Measurements from ENCODE around the gene HPCAL4. TPM values are rescaled to one million over a fixed set of nuclear protein-coding genes. Genes with fewer than 3 reads are reported as not detected.

Gene HPCAL4
- total RNA-seq, 1 donor from 2014 or later = 0.49 TPM

- intact Hi-C loops (cut with DNase I) = no loop called here
- H3K27me3 ChIP-seq = no peaks in the 10 kb centered on the region
- TF ChIP-seq POLR2A (IDR thresholded peaks at IDR 0.05) = no peak
- TF ChIP-seq, protein P1, sequence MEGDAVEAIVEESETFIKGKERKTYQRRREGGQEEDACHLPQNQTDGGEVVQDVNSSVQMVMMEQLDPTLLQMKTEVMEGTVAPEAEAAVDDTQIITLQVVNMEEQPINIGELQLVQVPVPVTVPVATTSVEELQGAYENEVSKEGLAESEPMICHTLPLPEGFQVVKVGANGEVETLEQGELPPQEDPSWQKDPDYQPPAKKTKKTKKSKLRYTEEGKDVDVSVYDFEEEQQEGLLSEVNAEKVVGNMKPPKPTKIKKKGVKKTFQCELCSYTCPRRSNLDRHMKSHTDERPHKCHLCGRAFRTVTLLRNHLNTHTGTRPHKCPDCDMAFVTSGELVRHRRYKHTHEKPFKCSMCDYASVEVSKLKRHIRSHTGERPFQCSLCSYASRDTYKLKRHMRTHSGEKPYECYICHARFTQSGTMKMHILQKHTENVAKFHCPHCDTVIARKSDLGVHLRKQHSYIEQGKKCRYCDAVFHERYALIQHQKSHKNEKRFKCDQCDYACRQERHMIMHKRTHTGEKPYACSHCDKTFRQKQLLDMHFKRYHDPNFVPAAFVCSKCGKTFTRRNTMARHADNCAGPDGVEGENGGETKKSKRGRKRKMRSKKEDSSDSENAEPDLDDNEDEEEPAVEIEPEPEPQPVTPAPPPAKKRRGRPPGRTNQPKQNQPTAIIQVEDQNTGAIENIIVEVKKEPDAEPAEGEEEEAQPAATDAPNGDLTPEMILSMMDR (IDR thresholded peaks at IDR 0.05) = peak; percentile 23 to 53 (median 49)
- no peaks in the 10 kb centered on the region for H3K4me1 ChIP-seq
- H3K4me3 ChIP-seq = no peak overlapping the region
- H3K9me3 ChIP-seq = no peaks in the 10 kb centered on the region
- no peak for DNase-seq (ENCODE audit: extremely low spot score in 2 of 2)
- no peak overlapping the region for H3K27ac ChIP-seq
- H3K36me3 ChIP-seq = no peaks in the 10 kb centered on the region
These were observed 33.2 kb downstream of the HPCAL4 start for GRCh38 chr1:39657923-39658485.

DNA sequence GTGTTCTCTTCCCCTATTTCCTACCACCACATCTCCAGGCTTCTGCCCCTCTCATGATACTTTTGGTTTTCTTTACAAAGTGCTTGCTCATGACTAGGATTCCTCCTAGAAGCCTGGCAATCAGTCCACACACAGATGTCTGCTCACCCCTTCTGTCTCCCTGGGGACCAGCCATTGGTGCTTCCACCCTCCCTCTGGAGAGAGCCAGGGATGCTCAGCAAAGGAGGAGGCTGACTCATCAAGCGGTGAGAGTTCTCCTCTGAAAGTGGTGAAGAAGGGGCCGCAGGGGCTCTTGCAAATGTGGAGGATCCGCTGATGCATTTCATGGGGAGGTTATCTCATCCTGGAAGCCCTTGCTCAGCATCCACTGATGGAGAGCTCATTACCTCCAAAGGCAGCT, 33.8 kb downstream of the HPCAL4 start:
- no peaks in the 10 kb centered on the region for H3K36me3 ChIP-seq
- H3K27me3 ChIP-seq = no peaks in the 10 kb centered on the region
- H3K9me3 ChIP-seq = no peaks in the 10 kb centered on the region
- H3K4me1 ChIP-seq = no peaks in the 10 kb centered on the region
- no peak overlapping the region for H3K4me3 ChIP-seq
- TF ChIP-seq, protein P1 (IDR thresholded peaks at IDR 0.05) = no peak
- TF ChIP-seq POLR2AphosphoS5 (IDR thresholded peaks at IDR 0.05; ENCODE audit: insufficient read depth in 1 of 2, low read depth in 1 of 2) (no peak), POLR2A (IDR thresholded peaks at IDR 0.05) (no peak)
- no peak overlapping the region for H3K27ac ChIP-seq
- DNase-seq (ENCODE audit: extremely low spot score in 2 of 2) = no peak
- intact Hi-C loops (cut with DNase I) = no loop called here

GRCh38 chr1:39656391-39656790, 34.8 kb downstream of the HPCAL4 start:
- H3K9me3 ChIP-seq = no peaks in the 10 kb centered on the region
- no peak for DNase-seq (ENCODE audit: extremely low spot score in 2 of 2)
- no peaks in the 10 kb centered on the region for H3K27me3 ChIP-seq
- intact Hi-C loops (cut with DNase I) = no loop called here
- no peak overlapping the region for H3K4me3 ChIP-seq
- no peak overlapping the region for H3K27ac ChIP-seq
- H3K36me3 ChIP-seq = no peaks in the 10 kb centered on the region
- no peak for TF ChIP-seq POLR2AphosphoS5 (IDR thresholded peaks at IDR 0.05; ENCODE audit: insufficient read depth in 1 of 2, low read depth in 1 of 2)
- TF ChIP-seq, protein P1 (IDR thresholded peaks at IDR 0.05) = no peak
- TF ChIP-seq POLR2A (IDR thresholded peaks at IDR 0.05) = no peak
- no peaks in the 10 kb centered on the region for H3K4me1 ChIP-seq

- H3K4me1 ChIP-seq = no peaks in the 10 kb centered on the region
- intact Hi-C loops (cut with DNase I) = no loop called here
- H3K36me3 ChIP-seq = no peaks in the 10 kb centered on the region
- H3K27ac ChIP-seq = no peak overlapping the region
- no peaks in the 10 kb centered on the region for H3K9me3 ChIP-seq
- H3K27me3 ChIP-seq = no peaks in the 10 kb centered on the region
- H3K4me3 ChIP-seq = no peak overlapping the region
- TF ChIP-seq, protein P1 (IDR thresholded peaks at IDR 0.05) = no peak
- no peak for TF ChIP-seq POLR2AphosphoS5 (IDR thresholded peaks at IDR 0.05; ENCODE audit: insufficient read depth in 1 of 2, low read depth in 1 of 2)
- no peak for TF ChIP-seq POLR2A (IDR thresholded peaks at IDR 0.05)
- no peak for DNase-seq (ENCODE audit: extremely low spot score in 2 of 2)
These were observed 35.5 kb downstream of the HPCAL4 start for GRCh38 chr1:39655578-39656268.

GRCh38 chr1:39654291-39654690, 36.9 kb downstream of the HPCAL4 start:
- Histone ChIP-seq H3K27ac (no peak overlapping the region), H3K36me3 (no peaks in the 10 kb centered on the region), H3K4me3 (no peak overlapping the region), H3K27me3 (no peaks in the 10 kb centered on the region), H3K9me3 (no peaks in the 10 kb centered on the region), H3K4me1 (no peaks in the 10 kb centered on the region)
- no peak for DNase-seq (ENCODE audit: extremely low spot score in 2 of 2)
- TF ChIP-seq, protein P1 (IDR thresholded peaks at IDR 0.05) = no peak
- TF ChIP-seq POLR2A (IDR thresholded peaks at IDR 0.05) (no peak), POLR2AphosphoS5 (IDR thresholded peaks at IDR 0.05; ENCODE audit: insufficient read depth in 1 of 2, low read depth in 1 of 2) (no peak)
- intact Hi-C loops (cut with DNase I) = loop anchor here (5.0 kb wide), 1 partner anchor 47 kb away; no protein-coding TSS in a partner anchor

Data from vagina (tissue), 2 donors.